ENCODE measurements around the gene TCF25. TPM values are rescaled to one million over a fixed set of nuclear protein-coding genes. Genes with fewer than 3 reads are reported as not detected.

TCF25 gene
- total RNA-seq, 4 donors from 2014 or later = 79.7 to 124 (median 101) TPM

DNA sequence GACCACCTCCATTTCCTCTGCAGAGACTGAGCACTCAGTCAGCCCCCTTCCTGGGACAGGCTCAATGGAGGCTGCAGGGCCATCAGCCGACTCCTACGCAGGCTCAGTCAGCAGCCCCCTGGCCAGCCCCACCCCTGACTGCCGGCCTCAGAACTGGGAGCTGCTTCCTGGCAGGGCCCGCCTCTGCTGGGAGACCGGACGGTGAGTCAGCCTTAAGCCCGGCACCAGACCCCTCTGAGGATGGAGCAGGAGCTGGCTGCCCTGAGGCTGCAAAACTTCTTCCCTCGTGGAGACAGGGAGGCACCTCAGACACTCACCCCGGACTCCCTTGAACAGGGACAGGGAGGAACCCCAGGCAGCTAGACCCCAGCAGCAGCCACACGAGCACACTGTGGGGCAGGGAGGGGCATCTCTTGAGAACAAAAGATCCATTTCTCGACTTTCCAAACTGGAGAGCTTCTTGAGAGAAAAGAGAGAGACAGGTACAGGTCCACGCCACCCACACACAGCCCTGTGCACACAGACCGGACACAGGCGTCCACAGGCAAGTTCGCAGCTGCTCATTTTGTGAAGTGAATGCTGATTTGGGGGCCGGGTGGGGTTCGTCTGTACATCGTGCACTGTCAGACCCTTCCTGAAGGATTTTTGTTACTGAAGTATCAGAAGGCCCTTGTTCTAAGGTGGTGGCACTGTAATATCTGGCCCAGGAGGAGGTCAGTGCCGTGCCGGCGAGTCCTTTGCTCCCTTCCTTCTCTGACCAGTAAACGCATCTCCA is 48.5 kb downstream of the TCF25 start:
- intact Hi-C loops (cut with DNase I) = no loop called here
- Histone ChIP-seq H3K9me3 (no peaks in the 10 kb centered on the region), H3K4me3 (peak overlapping the region in 3 of 4 donors; percentile 50 to 80 (median 56)), H3K4me1 (peaks cover 62 to 91% (median 67%) of the 10 kb centered on the region in 3 donors), H3K36me3 (no peaks in the 10 kb centered on the region), H3K27ac (peak overlapping the region; percentile 67 to 93 (median 84)), H3K27me3 (peaks cover 0 to 90% (median 4%) of the 10 kb centered on the region in 4 donors)
- DNase-seq = no peak
- TF ChIP-seq POLR2A (IDR thresholded peaks at IDR 0.05) = peak in 1 of 4 donors; percentile 59
- TF ChIP-seq, protein P1, sequence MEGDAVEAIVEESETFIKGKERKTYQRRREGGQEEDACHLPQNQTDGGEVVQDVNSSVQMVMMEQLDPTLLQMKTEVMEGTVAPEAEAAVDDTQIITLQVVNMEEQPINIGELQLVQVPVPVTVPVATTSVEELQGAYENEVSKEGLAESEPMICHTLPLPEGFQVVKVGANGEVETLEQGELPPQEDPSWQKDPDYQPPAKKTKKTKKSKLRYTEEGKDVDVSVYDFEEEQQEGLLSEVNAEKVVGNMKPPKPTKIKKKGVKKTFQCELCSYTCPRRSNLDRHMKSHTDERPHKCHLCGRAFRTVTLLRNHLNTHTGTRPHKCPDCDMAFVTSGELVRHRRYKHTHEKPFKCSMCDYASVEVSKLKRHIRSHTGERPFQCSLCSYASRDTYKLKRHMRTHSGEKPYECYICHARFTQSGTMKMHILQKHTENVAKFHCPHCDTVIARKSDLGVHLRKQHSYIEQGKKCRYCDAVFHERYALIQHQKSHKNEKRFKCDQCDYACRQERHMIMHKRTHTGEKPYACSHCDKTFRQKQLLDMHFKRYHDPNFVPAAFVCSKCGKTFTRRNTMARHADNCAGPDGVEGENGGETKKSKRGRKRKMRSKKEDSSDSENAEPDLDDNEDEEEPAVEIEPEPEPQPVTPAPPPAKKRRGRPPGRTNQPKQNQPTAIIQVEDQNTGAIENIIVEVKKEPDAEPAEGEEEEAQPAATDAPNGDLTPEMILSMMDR (IDR thresholded peaks at IDR 0.05) = no peak
- 2 to 4% methylated on average over 11 to 13 of the region's 22 CpGs for WGBS, 2 donors

DNA sequence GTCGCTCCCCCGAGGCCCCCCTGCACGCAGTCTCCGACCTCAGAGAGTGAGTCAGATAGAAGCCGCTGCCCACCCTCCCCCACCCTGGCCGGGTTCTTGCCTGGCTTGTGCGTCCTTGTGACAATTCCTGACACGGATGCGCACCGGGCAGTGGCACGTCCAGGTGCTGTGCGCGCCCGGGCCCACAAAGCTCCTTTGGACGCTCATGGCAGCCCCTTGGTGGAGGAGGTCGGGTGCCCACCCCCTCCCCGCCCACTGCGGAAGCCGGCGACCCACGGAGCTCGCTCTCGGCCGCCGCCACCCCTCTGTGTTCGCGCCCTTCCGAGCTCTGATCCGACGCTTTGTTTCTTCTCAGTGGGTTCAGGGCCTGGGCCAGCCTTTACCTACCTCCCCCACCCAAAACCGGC is 49.1 kb downstream of the TCF25 start:
- TF ChIP-seq, protein P1 (IDR thresholded peaks at IDR 0.05) = no peak
- TF ChIP-seq POLR2A (IDR thresholded peaks at IDR 0.05) = peak in 1 of 4 donors; percentile 19
- Histone ChIP-seq H3K4me1 (peaks cover 58 to 86% (median 63%) of the 10 kb centered on the region in 3 donors), H3K36me3 (no peaks in the 10 kb centered on the region), H3K27ac (peak overlapping the region; percentile 67 to 93 (median 84)), H3K9me3 (no peaks in the 10 kb centered on the region), H3K4me3 (peak overlapping the region; percentile 32 to 80 (median 53)), H3K27me3 (peaks cover 0 to 94% (median 4%) of the 10 kb centered on the region in 4 donors)
- DNase-seq = peak; percentile 50
- intact Hi-C loops (cut with DNase I) = no loop called here
- 0% methylated on average over 5 of the region's 31 CpGs; no CpG with 5 or more reads in 1 of the 2 donors for WGBS, 2 donors

DNA sequence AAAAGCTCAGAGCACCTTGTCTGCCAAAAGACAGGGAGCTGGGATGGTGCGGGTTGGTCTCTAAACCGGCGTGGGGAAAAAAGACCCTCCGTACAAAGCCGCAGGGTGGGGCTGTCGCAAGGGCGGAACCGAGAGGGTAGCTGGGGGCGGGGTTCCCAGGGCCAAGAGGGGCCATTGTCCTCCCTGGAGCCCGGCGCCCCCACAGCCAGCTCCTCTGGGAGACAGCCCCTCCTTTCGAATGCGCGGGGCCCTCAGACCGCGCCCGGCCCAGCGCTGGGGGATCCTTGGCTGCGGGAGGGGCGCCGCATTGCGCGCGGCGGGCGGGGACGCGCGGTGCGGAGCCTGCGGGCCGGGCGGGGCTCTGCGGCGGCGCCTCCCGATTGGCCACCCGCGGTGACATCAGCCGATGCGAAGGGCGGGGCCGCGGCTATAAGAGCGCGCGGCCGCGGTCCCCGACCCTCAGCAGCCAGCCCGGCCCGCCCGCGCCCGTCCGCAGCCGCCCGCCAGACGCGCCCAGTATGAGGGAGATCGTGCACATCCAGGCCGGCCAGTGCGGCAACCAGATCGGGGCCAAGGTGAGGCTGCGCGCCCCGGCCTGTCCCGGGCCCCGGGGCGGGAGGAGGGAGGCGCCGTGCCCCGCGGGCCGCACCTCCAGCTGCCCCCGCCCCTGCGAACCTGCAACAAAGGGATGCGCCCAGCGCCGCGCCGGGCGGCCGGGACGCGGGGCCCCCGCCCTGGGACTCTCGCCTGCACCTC is 49.7 kb downstream of the TCF25 start, which contains the start of gene TUBB3:
Gene TUBB3 (plus strand): TSS at position 459 of the 756 bp plus-strand sequence. CDS start 60 bp downstream, at position 519.
- TF ChIP-seq POLR2A (IDR thresholded peaks at IDR 0.05) = peak in 2 of 4 donors; percentile 43 to 75
- TF ChIP-seq, protein P1 (IDR thresholded peaks at IDR 0.05) = no peak
- WGBS, 2 donors = 2% methylated on average over 13 of the region's 88 CpGs; no CpG with 5 or more reads in 1 of the 2 donors
- DNase-seq = no peak
- Histone ChIP-seq H3K4me1 (peaks cover 52 to 80% (median 57%) of the 10 kb centered on the region in 3 donors), H3K36me3 (no peaks in the 10 kb centered on the region), H3K27ac (peak within 1 kb of the TSS; percentile 67 to 93 (median 84)), H3K4me3 (peak within 1 kb of the TSS; percentile 32 to 80 (median 53)), H3K9me3 (no peaks in the 10 kb centered on the region), H3K27me3 (peaks cover 0 to 98% (median 4%) of the 10 kb centered on the region in 4 donors)
- intact Hi-C loops (cut with DNase I) = no loop called here

DNA sequence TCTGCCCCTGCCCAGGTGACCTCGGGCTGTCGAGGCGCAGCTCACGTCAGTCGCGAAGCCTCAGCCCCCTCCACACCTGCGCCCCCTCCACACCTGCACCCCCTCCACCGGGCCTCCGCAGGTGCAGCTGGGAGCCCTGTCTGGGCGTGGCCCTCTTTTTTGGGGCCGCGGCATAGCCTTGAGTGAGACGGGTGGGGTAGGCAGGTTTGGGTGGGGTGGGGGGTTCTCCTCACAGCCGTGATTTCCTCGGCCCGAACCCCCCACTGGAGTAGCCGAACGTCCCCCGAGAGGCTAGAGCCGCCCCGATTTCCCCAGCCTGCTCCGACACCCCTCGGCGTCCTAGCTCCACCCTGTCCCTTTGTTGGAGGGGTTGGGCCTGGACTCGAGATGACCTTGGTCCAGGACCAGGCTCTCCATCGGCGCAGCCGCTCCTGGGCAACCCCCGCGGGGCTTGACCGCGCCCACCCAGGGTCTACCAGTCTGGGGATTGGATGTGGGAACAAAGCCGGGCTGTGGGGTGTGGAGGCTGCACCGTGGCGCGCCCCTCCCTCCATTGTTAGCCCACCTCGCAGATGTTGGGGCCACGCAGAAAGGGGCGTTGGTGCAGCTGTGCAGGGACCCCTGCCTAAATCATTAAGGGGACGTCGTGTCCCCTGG is 50.4 kb downstream of the TCF25 start:
- Histone ChIP-seq H3K36me3 (no peaks in the 10 kb centered on the region), H3K4me3 (peak overlapping the region; percentile 32 to 80 (median 53)), H3K27me3 (peaks cover 0 to 96% (median 4%) of the 10 kb centered on the region in 4 donors), H3K27ac (peak overlapping the region in 3 of 4 donors; percentile 19 to 93 (median 88)), H3K9me3 (no peaks in the 10 kb centered on the region), H3K4me1 (peaks cover 45 to 73% (median 50%) of the 10 kb centered on the region in 3 donors)
- TF ChIP-seq POLR2A (IDR thresholded peaks at IDR 0.05) = no peak
- TF ChIP-seq, protein P1 (IDR thresholded peaks at IDR 0.05) = no peak
- DNase-seq = no peak
- WGBS, 2 donors = 9% methylated on average over 8 of the region's 41 CpGs; no CpG with 5 or more reads in 1 of the 2 donors
- intact Hi-C loops (cut with DNase I) = no loop called here

All from esophagus squamous epithelium (tissue), 5 donors.